GM19025 (cell line): Measurements from ENCODE around the gene ZNF264.
A peak's percentile ranks its signal among the peaks of the same experiment; 100 is the strongest.
"Not testable (repeated sequence)": the region's sequence is repeated elsewhere in the genome, so short reads cannot be mapped to it uniquely, and the experiment has no call there.

Source experiments
- ATAC-seq: cut with Tn5 transposase; IDR thresholded peaks from one replicate; pipeline ENCODE4 v1.9.1; 2021; ENCODE audit warnings: mild to moderate bottlenecking, low read depth, moderate library complexity; ENCODE audit not compliant: unreplicated experiment

The ZNF264 gene

DNA sequence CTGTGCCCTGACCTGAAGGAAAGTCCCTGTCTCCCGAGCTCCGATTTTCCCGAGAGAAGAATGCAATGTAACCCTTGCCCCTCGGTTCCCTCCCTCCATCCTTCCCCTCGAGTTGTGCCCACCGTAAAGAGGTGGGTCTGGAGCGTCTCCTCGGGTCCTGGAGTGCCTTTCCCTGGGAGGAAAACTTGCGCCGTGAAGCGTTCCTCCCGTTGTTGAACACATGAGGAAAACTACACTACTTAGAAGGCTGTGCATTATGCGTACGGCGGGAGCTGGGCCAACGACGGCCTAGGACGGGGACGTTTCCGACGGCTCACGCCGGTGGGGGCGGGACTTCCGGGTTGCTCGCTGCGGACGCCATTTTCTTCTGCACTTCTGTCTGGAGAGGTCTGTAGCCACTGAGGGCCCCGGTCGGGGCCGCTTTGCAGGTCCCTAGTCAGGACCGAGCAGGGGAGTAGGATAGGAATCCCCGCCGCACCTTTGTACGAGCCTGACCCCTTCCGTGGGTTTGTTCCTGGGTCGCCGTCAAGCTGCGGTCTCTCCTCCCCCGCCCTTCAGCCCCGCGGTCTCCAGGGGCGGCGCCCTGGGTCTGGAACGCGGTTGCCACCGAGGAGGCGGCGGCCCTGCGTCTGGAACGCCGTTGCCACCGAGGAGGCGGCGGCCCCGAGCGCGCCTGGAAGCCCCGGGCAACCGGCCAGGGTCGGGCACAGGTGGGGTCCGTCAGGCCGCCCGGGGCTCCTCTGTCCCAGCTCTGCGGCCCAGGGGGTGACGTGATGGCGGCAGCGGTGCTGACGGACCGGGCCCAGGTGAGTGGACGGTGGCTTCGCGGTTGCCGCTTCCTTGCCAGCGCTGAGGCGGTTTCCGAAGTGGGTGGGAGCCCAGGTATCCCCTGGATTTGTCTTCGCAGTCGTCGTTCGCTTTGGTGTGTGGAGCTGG lies at the start of gene ZNF264:
Gene ZNF264, plus strand, starts transcription at position 360 of the 936 bp plus-strand sequence. Its CDS starts 414 bp downstream, at position 774.
- peak; percentile 98 for ATAC-seq

DNA sequence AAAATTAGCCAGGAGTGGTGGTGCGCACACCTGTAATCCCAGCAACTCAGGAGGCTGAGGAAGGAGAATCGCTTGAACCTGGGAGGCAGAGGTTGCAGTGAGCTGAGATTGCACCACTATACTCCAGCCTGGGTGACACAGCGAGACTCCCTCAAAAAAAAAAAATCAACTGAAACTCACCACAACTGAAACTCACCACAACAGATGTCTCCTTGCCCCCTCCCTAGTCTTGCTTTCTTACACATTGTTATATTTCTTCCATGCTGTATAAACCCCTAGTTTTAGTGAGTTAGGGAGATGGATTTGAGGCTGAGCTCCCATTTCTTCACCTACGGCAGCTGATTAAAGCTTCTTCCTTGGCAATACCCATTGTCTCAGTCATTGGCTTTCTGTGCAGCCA lies 49.6 kb upstream of the ZNF264 start:
- ATAC-seq = no peak

DNA sequence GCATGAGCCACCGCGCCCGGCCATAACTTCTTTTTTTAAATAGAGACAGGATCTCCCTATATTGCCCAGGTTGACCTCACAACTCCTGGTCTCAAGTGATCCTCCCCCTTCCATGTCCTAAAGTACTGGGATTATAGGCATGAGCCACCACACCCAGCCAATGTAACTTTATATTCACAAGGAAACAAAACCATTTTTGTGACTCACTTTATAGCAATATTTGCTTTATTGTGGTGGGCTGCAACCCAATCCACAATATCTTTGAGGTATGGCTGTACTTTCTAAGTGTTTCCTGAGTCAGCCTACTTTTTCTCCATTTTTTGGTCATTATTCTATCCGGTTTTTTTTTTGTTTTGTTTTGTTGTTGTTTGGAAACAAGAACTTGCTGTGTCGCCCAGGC lies 38.4 kb upstream of the ZNF264 start:
- no peak for ATAC-seq

DNA sequence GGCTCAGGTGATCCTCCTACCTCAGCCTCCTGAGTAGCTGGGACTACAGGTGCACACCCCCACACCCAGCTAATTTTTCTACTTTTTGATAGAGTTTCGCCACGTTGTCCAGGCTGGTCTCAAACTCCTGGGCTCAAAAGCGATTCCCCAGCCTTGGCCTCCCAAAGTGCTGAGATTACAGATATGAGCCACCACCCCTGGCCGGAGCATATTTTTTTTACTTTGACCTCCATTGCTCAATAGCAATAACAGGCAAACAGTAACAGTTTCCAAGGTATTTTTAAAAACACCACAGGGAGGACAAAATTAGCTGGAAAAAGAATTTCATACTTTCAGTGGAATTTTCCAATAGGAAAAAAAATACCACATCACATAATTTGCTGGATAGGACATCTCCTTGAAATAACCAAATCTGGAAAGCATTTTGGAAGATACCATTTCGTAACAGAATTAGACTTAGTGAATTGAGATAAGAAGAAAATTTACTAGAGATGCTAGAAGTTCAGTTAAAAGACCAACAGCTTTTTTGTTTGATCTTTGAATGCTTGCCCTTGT lies 29.2 kb upstream of the ZNF264 start:
- no peak for ATAC-seq

DNA sequence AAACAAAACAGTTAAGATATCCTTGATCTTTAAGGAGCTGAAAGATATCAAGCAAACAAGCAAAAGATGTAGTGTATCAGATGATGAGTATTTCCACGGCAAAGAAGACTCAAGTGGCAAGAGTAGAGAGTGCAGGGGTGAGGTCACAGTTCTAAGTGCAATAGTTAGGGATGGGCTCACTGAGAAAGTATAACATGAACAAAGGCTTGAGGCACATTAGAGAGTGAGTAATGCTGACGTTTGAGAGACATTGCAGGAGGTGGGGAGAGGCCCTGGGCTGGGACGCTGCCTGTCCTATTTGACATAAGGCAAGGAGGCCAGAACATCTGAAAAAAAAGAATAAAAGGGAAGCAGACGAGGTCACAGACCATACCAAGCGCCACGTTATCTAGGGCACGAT lies 25.5 kb upstream of the ZNF264 start:
- ATAC-seq = no peak

DNA sequence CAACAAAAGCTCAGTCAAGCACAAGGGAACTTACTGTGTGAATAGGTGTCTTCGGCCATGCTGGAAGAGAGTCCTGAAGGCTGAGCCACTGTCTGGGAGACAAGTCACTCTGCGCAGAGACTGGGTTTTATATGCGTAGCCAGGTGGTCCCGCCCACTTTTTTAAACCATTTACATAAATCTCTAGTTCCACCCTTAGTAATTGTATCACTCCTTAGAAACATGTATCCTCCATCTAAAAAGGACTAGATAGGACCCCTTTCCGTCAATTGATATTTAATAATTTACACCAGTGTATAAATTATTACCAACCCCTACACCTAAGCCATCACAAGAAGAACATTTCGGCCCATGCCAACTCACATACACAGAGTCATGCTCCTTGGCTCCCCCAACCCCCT lies 23.9 kb upstream of the ZNF264 start, which contains the start of gene DUXA:
Gene DUXA, minus strand, starts transcription at position 101 of the 400 bp plus-strand sequence. Its CDS starts 42 bp downstream, at position 59.
- no peak for ATAC-seq

DNA sequence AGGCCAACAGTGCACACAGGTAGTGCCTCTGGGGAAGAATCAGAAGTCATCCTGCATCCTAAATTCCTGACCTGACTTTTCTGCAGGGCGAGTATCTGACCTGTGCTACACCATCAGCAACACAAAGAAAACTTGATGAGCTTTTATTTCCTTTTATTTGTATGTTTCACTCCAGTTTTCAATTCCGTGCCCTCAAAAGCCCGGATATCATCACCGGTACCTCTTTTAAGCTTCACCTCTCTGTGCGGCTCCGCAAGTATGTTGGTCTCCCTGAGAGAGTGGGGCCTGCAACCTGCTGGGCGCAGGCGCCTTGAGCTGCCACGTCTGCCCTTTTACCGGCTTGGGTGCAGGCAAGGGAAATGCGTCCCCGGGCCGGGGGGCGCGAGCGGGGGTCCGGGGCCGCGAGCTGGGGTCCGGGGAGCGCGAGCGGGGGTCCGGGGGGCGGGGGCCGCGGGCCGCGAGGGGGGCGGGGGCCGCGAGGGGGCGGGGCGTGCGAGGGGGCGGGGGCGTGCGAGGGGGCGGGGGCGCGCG lies 19.7 kb upstream of the ZNF264 start:
- no peak for ATAC-seq

DNA sequence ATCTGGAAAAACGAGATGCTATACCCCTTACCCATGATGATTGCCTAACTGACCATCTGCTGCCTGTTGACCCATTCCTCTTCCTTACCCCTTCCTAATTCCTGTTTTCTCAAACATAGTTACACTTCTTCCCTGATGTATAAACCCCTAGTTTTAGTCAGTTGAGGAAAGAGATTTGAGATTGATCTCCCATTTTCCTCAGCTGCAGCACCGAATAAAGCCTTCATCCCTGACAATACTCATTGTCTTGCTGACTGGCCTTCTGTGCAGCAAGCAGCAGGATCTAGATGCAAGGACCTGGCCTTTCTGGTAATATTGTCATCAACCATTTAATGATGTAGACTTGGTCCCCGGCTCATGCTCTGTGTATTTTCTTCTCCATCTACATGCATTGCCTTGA lies 999 bp upstream of the ZNF264 start:
- no peak for ATAC-seq

DNA sequence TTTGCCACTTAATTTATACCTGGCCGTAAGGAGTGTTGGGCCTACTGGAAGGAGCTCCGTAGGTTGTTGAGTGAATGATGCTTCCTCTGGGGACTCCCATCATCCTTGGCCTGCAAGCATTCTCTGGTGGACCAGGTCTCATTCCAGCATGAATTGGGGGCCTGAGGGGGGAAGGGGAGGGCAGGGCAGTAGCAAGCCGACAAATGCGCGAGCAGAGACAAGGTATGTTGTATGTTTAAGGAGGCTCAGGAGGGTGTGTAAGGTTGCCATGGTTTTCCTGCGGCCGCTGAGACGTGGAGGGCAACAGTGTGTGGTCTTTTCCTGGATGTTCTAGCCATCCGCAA lies 749 bp downstream of the ZNF264 start:
- no peak for ATAC-seq

DNA sequence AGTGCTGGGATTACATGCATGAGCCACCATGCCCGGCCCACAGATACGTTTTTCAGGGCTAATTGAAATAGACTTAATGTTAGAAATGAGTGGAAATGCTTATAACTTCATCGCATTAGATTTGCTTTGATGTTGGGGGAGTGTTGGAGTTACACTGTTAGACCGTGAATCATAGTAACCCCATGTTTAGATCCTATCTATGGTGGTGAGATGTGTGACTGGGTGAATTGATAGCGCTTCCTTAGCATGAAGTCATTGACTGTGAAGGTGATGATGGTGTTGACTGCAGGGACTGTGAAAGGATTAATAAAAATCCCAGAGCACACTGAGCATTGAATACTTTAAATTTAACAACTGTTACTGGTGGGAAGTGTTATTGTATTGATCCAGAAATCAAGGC lies 1.7 kb downstream of the ZNF264 start:
- no peak for ATAC-seq

DNA sequence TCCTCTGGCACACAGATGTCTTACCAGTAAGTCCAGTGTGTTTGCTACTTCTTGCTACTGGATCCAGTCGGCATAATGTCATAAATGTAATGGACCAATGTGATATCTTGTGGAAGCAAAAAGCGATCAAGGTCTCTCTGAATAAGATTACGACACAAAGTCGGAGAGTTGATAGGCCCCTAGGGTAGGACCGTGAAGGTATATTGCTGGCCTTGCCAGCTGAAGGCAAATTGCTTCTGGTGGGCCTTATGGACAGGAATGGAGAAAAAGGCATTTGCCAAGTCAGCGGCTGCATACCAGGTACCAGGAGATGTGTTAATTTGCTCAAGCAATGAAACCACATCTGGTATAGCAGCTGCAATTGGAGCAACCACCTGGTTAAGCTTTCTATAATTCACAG lies 6.6 kb downstream of the ZNF264 start:
- ATAC-seq = not testable (repeated sequence)

DNA sequence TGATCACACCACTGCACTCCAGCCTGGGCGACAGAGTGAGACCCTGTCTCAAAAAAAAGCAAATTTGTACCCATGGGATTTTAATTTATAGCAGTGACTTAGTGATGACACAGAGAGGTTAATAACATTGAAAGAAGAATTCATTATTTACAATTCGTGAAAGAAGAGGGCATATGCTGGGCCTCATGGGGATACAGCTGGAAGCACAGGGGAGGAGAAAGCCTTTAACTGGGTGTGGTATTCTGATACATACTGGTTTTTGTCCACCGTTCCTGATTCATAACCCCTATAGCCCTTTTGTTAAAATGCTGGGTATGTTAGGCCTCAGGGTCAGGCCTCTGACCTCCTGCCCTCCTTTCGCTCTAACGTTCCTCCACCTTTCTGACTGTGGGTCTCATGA lies 10.9 kb downstream of the ZNF264 start:
- no peak for ATAC-seq

DNA sequence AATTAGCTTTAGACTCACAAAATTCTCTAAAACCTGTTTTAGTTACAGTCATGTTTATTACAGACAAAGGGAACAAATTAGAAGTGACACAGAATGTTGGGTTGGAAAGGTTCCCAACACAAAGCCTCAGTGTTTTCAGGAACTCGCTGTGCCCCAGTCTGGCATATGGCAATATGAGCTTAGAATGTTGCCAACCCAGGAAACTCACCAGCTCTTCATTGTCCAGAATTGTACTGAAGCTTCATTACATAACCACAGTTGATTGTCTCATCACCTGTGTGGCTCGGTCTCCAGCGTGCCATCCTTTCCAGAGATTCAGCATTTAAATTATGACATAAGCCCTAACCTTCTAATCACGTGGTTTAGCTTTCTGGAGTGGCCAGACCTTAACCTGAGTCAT lies 19.1 kb downstream of the ZNF264 start:
- ATAC-seq = no peak

DNA sequence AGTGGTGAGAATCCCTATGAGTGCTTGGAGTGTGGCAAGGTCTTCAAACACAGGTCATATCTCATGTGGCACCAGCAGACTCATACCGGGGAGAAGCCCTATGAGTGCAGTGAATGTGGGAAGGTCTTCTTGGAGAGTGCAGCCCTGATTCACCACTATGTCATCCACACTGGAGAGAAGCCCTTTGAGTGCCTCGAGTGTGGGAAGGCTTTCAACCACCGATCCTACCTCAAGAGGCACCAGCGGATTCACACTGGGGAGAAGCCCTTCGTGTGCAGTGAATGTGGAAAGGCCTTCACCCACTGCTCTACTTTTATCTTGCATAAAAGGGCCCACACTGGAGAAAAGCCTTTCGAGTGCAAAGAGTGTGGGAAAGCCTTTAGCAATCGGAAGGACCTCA lies 20.8 kb downstream of the ZNF264 start:
- ATAC-seq = no peak

DNA sequence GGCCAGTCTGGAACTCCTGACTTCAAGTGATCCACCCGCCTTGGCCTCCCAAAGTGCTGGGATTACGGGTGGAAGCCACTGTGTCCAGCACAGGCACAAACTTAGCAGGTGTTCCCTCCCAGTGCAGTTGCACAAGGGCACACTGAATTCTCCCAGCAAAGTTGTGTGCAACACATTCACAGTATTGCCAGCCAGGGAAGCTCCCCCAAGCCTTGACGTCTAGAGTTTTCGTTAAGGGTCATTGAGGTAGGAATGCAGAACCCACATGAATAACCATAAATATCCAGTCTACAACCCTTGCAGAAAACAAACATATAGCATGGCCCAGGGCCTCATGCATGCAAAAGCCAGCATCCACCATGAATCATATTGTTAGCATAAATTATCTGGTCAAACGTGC lies 36.2 kb downstream of the ZNF264 start:
- ATAC-seq = no peak

DNA sequence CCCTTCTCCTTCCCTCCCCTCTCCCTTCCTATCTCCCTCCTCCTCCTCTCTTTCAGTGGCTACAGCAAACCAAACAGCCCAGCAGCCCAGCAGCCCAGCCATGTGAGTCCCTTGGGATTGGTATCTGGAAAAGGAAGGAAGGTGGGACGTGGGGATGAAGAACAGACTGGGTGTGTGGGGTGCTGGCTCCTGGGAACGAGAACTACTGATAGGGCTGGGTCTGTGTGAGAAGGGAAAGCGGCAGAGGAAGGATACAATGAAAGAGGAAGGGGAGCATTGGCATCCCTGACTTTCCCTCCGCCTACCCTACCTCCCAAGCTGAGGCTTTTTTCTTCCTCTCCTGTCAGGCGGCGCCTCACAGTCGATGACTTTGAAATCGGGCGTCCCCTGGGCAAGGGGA lies 40.4 kb downstream of the ZNF264 start:
- ATAC-seq = no peak

DNA sequence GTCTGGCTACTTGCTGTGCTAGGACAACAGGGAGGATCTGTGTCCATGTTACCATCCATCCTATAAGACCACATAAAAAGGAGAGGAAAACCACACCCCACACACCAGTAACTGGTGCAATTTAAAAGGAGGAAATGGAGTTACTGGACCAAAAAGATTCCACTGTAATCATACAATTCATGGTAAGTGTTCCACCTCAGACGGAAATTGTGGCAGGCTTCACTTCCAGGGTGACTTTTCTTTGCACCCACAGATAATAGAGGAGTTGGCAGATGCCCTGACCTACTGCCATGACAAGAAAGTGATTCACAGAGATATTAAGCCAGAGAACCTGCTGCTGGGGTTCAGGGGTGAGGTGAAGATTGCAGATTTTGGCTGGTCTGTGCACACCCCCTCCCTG lies 41.9 kb downstream of the ZNF264 start:
- ATAC-seq = no peak

DNA sequence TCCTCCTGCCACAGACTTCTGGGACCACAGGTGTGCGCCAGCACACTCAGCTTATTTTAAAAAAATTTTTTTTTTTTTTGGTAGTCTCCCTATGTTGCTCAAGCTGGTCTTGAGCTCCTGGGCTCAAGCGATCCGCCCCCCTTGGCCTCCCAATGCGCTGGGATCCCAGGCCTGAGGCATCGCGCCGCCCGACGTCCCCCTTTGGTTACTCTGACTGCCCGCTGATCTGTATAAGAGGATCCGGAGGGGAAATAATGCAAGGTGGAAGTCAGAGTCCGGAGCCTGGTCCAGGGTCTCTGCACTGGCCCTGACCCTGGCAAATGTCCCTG lies 48.6 kb downstream of the ZNF264 start:
- ATAC-seq = no peak

DNA sequence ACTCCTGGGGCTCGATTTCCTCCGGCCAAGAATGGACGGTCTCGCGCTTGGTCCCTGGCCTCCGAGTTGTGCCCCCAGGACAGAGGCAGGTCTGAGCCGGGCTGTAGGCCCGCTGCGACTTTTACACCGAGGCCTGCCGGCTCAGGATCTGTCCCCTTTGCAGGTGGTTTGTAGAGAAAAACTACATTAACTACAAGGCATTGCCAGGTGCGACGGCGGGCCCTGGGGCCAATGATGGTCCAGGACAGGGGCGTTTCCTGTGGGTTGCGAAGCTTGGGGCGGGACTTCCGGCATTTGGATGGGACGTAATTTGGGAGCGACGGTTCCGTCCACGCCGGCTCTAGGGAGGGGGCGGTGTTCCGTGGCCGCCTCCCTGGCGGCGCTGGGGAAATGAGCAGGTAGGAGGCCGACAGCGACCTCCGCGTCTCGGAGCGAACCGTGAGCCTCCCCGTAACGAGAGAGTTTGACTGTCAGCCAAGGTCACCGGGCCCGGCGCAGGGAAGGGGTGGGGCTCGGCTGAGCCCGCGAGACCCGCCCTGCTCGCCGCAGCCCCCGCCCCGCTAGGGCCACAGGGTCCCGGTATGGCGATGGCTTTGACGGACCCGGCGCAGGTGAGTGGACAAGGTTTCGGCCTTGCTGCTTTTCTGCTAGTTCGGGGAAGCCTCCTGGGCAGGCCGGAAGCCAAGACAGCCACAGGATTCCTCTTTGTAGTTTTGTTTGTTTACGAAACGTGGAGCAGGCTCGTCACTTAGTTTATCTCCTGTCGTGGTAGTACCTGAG lies 49.2 kb downstream of the ZNF264 start, which contains the start of gene ZNF805:
Gene ZNF805, plus strand, starts transcription at position 322 of the 780 bp plus-strand sequence. Its CDS starts 260 bp downstream, at position 582.
- ATAC-seq = peak; percentile 89

DNA sequence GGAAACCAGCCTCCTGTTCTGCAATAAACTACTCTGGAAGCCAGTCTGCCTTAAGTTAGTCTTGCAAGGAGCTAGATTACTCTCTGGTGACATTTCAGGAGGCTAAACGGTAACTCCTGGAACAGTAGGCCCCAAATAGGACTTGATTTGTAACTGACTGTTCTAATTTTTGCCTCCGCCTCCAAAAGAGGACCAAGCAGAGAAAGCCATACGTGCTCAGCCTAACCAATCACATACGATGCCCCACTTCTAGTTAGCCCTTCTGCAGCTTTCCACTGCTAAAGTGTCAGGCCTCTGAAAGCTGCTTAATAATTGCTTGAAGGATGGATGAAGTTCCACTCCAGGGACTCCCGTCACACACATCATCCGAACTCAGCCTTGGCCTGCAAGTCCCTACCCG lies 49.9 kb downstream of the ZNF264 start:
- ATAC-seq = no peak

DNA sequence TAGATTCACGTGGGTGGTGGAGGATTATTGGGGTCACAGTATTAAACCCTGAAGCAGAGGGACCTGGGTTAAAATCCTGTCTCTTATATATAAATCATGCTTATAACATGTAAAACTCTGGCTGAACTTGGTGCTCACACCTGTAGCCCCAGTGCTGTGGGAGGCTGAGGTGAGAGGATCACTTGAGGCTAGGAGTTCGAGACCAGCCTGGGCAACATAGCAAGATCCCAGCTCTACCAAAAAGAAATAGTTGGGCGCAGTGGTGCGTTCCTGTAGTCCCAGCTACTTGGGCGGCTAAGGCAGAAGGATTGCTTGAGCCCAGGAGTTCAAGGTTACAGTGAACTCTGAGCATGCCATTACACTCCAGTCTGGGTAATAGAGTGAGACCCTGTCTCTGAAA lies 51.5 kb downstream of the ZNF264 start:
- ATAC-seq = no peak
